Measurements from ENCODE around the gene LGALS3. TPM values are rescaled to one million over a fixed set of nuclear protein-coding genes. Genes with fewer than 3 reads are reported as not detected.

LGALS3 gene
- total RNA-seq, 2 experiments from 2014 or later, result 11.7 to 12.1 TPM

- H3K9me3 Mint-ChIP-seq, result no peaks in the 10 kb centered on the region
- Histone ChIP-seq H3K4me1 (ENCODE audit: insufficient read depth, low read length) (peaks cover 45% of the 10 kb centered on the region), H3K27me3 (ENCODE audit: control insufficient read depth in 1 of 2, insufficient read depth in 2 of 2, low read length in 2 of 2) (no peaks in the 10 kb centered on the region), H3K4me3 (ENCODE audit: low read length) (no peak overlapping the region), H3K27ac (ENCODE audit: low read depth in 1 of 2, low read length in 2 of 2) (peak overlapping the region in 1 of 2 donors; percentile 68), H3K9me3 (ENCODE audit: control insufficient read depth in 1 of 2, insufficient read depth in 1 of 2, low read length in 2 of 2) (no peaks in the 10 kb centered on the region), H3K36me3 (ENCODE audit: insufficient read depth, low read length) (no peaks in the 10 kb centered on the region)
- H3K4me1 Mint-ChIP-seq (ENCODE audit: low read depth), result peaks cover 40% of the 10 kb centered on the region
- no peaks in the 10 kb centered on the region for H3K27me3 Mint-ChIP-seq
- no peak for TF ChIP-seq CTCF (IDR thresholded peaks at IDR 0.05)
- no peak for DNase-seq
- intact Hi-C loops (cut with DNase I, micrococcal nuclease), result no loop called here
- H3K4me3 Mint-ChIP-seq, result no peak overlapping the region
- no peaks in the 10 kb centered on the region for H3K36me3 Mint-ChIP-seq (ENCODE audit: low read depth)
- POLR2A ChIA-PET, result interaction anchor here (0.6 to 1.3 kb wide), 3 partner anchors 31 to 59 kb away, joined by 3 to 5 read pairs (median 3); partner anchors contain the start of gene MAPK1IP1L
- no peak for ATAC-seq (ENCODE audit: poor library complexity)
- H3K27ac Mint-ChIP-seq, result peak overlapping the region; percentile 22
- CTCF ChIA-PET, result interaction anchor here (0.9 to 2.1 kb wide), 5 partner anchors 9 to 62 kb away, joined by 3 to 6 read pairs (median 3); partner anchors contain the start of gene MAPK1IP1L
These were observed 30.5 kb upstream of the LGALS3 start for GRCh38 chr14:55098561-55098898.

GRCh38 chr14:55099756-55100155 lies 29.3 kb upstream of the LGALS3 start:
- H3K27ac ChIP-seq (ENCODE audit: low read depth in 1 of 2, low read length in 2 of 2), result no peak overlapping the region
- peaks cover 57% of the 10 kb centered on the region for H3K4me1 ChIP-seq (ENCODE audit: insufficient read depth, low read length)
- no peaks in the 10 kb centered on the region for H3K36me3 ChIP-seq (ENCODE audit: insufficient read depth, low read length)
- ATAC-seq (ENCODE audit: poor library complexity) (no peak), DNase-seq (no peak)
- Mint-ChIP-seq H3K36me3 (ENCODE audit: low read depth) (no peaks in the 10 kb centered on the region), H3K4me1 (ENCODE audit: low read depth) (peaks cover 51% of the 10 kb centered on the region), H3K9me3 (peaks cover 3% of the 10 kb centered on the region), H3K27me3 (no peaks in the 10 kb centered on the region), H3K27ac (no peak overlapping the region), H3K4me3 (no peak overlapping the region)
- no peak for TF ChIP-seq CTCF (IDR thresholded peaks at IDR 0.05)
- ChIA-PET CTCF (interaction anchor here (0.9 to 1.0 kb wide), 2 partner anchors 8 to 61 kb away, joined by 3 to 4 read pairs; no protein-coding TSS in a partner anchor), POLR2A (interaction anchor here (0.6 kb wide), 1 partner anchor 10 kb away, joined by 3 read pairs; no protein-coding TSS in a partner anchor)
- H3K27me3 ChIP-seq (ENCODE audit: control insufficient read depth in 1 of 2, insufficient read depth in 2 of 2, low read length in 2 of 2), result no peaks in the 10 kb centered on the region
- intact Hi-C loops (cut with DNase I, micrococcal nuclease), result no loop called here
- no peaks in the 10 kb centered on the region for H3K9me3 ChIP-seq (ENCODE audit: control insufficient read depth in 1 of 2, insufficient read depth in 1 of 2, low read length in 2 of 2)
- no peak overlapping the region for H3K4me3 ChIP-seq (ENCODE audit: low read length)

- Histone ChIP-seq H3K36me3 (ENCODE audit: insufficient read depth, low read length) (no peaks in the 10 kb centered on the region), H3K4me1 (ENCODE audit: insufficient read depth, low read length) (peaks cover 67% of the 10 kb centered on the region), H3K27me3 (ENCODE audit: control insufficient read depth in 1 of 2, insufficient read depth in 2 of 2, low read length in 2 of 2) (no peaks in the 10 kb centered on the region), H3K9me3 (ENCODE audit: control insufficient read depth in 1 of 2, insufficient read depth in 1 of 2, low read length in 2 of 2) (no peaks in the 10 kb centered on the region), H3K4me3 (ENCODE audit: low read length) (no peak overlapping the region), H3K27ac (ENCODE audit: low read depth in 1 of 2, low read length in 2 of 2) (peak overlapping the region in 1 of 2 donors; percentile 83)
- H3K27ac Mint-ChIP-seq, result peak overlapping the region; percentile 94
- H3K36me3 Mint-ChIP-seq (ENCODE audit: low read depth), result no peaks in the 10 kb centered on the region
- POLR2A ChIA-PET, result interaction anchor here (1.5 kb wide), 1 partner anchor 23 kb away, joined by 7 read pairs; no protein-coding TSS in a partner anchor
- intact Hi-C loops (cut with DNase I, micrococcal nuclease), result no loop called here
- DNase-seq, result no peak
- peaks cover 54% of the 10 kb centered on the region for H3K4me1 Mint-ChIP-seq (ENCODE audit: low read depth)
- no peak for ATAC-seq (ENCODE audit: poor library complexity)
- H3K9me3 Mint-ChIP-seq, result peaks cover 5% of the 10 kb centered on the region
- TF ChIP-seq CTCF (IDR thresholded peaks at IDR 0.05), result no peak
- CTCF ChIA-PET, result interaction anchor here (1.4 to 2.4 kb wide), 3 partner anchors 12 to 50 kb away, joined by 4 to 14 read pairs (median 8); partner anchors contain the start of gene MAPK1IP1L
- H3K4me3 Mint-ChIP-seq, result no peak overlapping the region
- no peaks in the 10 kb centered on the region for H3K27me3 Mint-ChIP-seq
These were observed 27.4 kb upstream of the LGALS3 start for GRCh38 chr14:55101698-55102097.
